CD14-positive monocyte (primary cell): Measurements from ENCODE around the gene PSORS1C2. TPM values are rescaled to one million over a fixed set of nuclear protein-coding genes. Genes with fewer than 3 reads are reported as not detected.

ENCODE experiments used
- DNase-seq, 3 donors: peaks; one replicate each; pipeline ENCODE4 v3.0.0-alpha.2; 2011 to 2022
- H2AFZ ChIP-seq: 2 replicates; pipeline ENCODE4 v1.6.0; 2012; ENCODE audit warnings: mild to moderate bottlenecking, low read depth, low read length, inconsistent platforms; ENCODE audit not compliant: insufficient read depth, poor library complexity, severe bottlenecking
- H3K27ac ChIP-seq, 2 donors: 1 replicate in 1 of 2; 2 replicates in 1 of 2; pipeline ENCODE4 v1.5.1; 2012 to 2013; ENCODE audit warnings: low read length in 2 of 2, control low read depth in 1 of 2, inconsistent platforms in 1 of 2, low read depth in 1 of 2, mild to moderate bottlenecking in 1 of 2
- H3K27me3 ChIP-seq, 2 donors: one replicate each; pipeline versions ENCODE4 v1.6.0 to v1.6.1; 2011 to 2013; ENCODE audit warnings: low read length in 2 of 2; ENCODE audit not compliant: control insufficient read depth in 2 of 2, insufficient read depth in 2 of 2
- H3K36me3 ChIP-seq, 2 donors: replicated peaks in 1 of 2; 1 replicate in 1 of 2; 2 replicates in 1 of 2; pipeline versions ENCODE4 v1.5.1 to v1.6.1; 2012 to 2013; ENCODE audit warnings: low read length in 2 of 2, control low read depth in 1 of 2, inconsistent platforms in 1 of 2, mild to moderate bottlenecking in 1 of 2; ENCODE audit not compliant: insufficient read depth in 2 of 2, control insufficient read depth in 1 of 2
- H3K4me1 ChIP-seq, 2 donors: 1 replicate in 1 of 2; 2 replicates in 1 of 2; pipeline versions ENCODE4 v1.5.1 to v1.6.1; 2012 to 2013; ENCODE audit warnings: low read length in 2 of 2, control low read depth in 1 of 2, inconsistent platforms in 1 of 2, mild to moderate bottlenecking in 1 of 2, moderate library complexity in 1 of 2; ENCODE audit not compliant: insufficient read depth in 2 of 2, control insufficient read depth in 1 of 2
- H3K4me2 ChIP-seq: replicated peaks from 2 replicates; pipeline ENCODE3; 2012; ENCODE audit warnings: low read length, moderate library complexity, mild to moderate bottlenecking; ENCODE audit not compliant: poor library complexity, severe bottlenecking; ENCODE audit errors: extremely low read depth
- H3K4me3 ChIP-seq, 3 experiments: fragments of 200-600 bp in 1 of 3; sonication (generic) in 1 of 3; replicated peaks in 1 of 3; 1 replicate in 2 of 3; 2 replicates in 1 of 3; pipeline ENCODE4 v1.5.1; 2011 to 2013; ENCODE audit warnings: low read length in 3 of 3, mild to moderate bottlenecking in 3 of 3, control low read depth in 2 of 3, low read depth in 2 of 3, inconsistent platforms in 1 of 3, moderate library complexity in 1 of 3
- H3K79me2 ChIP-seq: 2 replicates; pipeline ENCODE4 v1.6.0; 2012; ENCODE audit warnings: mild to moderate bottlenecking, control low read depth, inconsistent platforms, low read length, moderate library complexity; ENCODE audit not compliant: insufficient read depth
- H3K9ac ChIP-seq: 2 replicates; pipeline ENCODE4 v1.6.0; 2017; ENCODE audit warnings: low read length, mild to moderate bottlenecking; ENCODE audit not compliant: insufficient read depth, poor library complexity, severe bottlenecking
- H3K9me3 ChIP-seq, 2 donors: replicated peaks in 1 of 2; 1 replicate in 1 of 2; 2 replicates in 1 of 2; pipeline versions ENCODE4 v1.5.1 to v1.6.1; 2012 to 2013; ENCODE audit warnings: low read length in 2 of 2, control low read depth in 1 of 2; ENCODE audit not compliant: control insufficient read depth in 1 of 2, insufficient read depth in 1 of 2
- H4K20me1 ChIP-seq: 2 replicates; pipeline ENCODE4 v1.6.0; 2012; ENCODE audit warnings: mild to moderate bottlenecking, low read length, control low read depth, moderate library complexity; ENCODE audit not compliant: insufficient read depth
- H3K27ac Mint-ChIP-seq, 7 donors: one replicate each; pipeline ENCODE4 v1.8.0; 2020; ENCODE audit warnings: mild to moderate bottlenecking in 7 of 7, mixed read lengths in 7 of 7, moderate library complexity in 6 of 7, inconsistent platforms in 2 of 7
- H3K27me3 Mint-ChIP-seq, 3 donors: one replicate each; pipeline ENCODE4 v1.8.0; 2021 to 2022; ENCODE audit warnings: low read depth in 3 of 3, mild to moderate bottlenecking in 3 of 3, mixed read lengths in 3 of 3, moderate library complexity in 3 of 3, inconsistent platforms in 1 of 3
- H3K36me3 Mint-ChIP-seq, 2 donors: one replicate each; pipeline ENCODE4 v1.8.0; 2020; ENCODE audit warnings: mixed read lengths in 2 of 2, inconsistent platforms in 1 of 2, mild to moderate bottlenecking in 1 of 2
- H3K4me1 Mint-ChIP-seq: one replicate; pipeline ENCODE4 v1.8.0; 2020; ENCODE audit warnings: mild to moderate bottlenecking, mixed read lengths
- H3K4me3 Mint-ChIP-seq, 2 donors: one replicate each; pipeline ENCODE4 v1.8.0; 2020; ENCODE audit warnings: mild to moderate bottlenecking in 2 of 2, mixed read lengths in 2 of 2, moderate library complexity in 1 of 2
- H3K9me3 Mint-ChIP-seq, 7 donors: one replicate each; pipeline ENCODE4 v1.8.0; 2020 to 2022; ENCODE audit warnings: mixed read lengths in 7 of 7, mild to moderate bottlenecking in 6 of 7, moderate library complexity in 6 of 7, inconsistent platforms in 2 of 7
- CTCF ChIP-seq: fragments of 200-600 bp; IDR thresholded peaks from one replicate; pipeline ENCODE4 v1.8.0; 2022; ENCODE audit warnings: antibody characterized with exemption, mild to moderate bottlenecking
- WGBS: methylation state at CpG from one replicate; pipeline ENCODE4 v1.1.5; 2013; ENCODE audit warnings: missing lambda C conversion rate; ENCODE audit not compliant: insufficient coverage; 5-methylcytosine and 5-hydroxymethylcytosine counted together
- intact Hi-C, 2 donors: fragments of 100-400 bp; cut with micrococcal nuclease; formaldehyde crosslinking; loops; one replicate each; pipeline versions ENCODE4 v1.15.0 to v1.15.1; 2023
- polyA plus RNA-seq, 3 donors: library from polyadenylated mRNA; depleted of rRNA in 1 of 3; unstranded in 2 of 3; stranded (reverse) in 1 of 3; fragments of 300-500 nt in 2 of 3; fragments of >200 nt in 1 of 3; fragmentation: Illumina TruSeq in 2 of 3; gene quantifications; 1 replicate in 2 of 3; 2 replicates in 1 of 3; pipeline ENCODE4 v1.2.3, GENCODE V29; 2012 to 2021

Gene PSORS1C2
- polyA plus RNA-seq, 3 donors: not detected

DNA sequence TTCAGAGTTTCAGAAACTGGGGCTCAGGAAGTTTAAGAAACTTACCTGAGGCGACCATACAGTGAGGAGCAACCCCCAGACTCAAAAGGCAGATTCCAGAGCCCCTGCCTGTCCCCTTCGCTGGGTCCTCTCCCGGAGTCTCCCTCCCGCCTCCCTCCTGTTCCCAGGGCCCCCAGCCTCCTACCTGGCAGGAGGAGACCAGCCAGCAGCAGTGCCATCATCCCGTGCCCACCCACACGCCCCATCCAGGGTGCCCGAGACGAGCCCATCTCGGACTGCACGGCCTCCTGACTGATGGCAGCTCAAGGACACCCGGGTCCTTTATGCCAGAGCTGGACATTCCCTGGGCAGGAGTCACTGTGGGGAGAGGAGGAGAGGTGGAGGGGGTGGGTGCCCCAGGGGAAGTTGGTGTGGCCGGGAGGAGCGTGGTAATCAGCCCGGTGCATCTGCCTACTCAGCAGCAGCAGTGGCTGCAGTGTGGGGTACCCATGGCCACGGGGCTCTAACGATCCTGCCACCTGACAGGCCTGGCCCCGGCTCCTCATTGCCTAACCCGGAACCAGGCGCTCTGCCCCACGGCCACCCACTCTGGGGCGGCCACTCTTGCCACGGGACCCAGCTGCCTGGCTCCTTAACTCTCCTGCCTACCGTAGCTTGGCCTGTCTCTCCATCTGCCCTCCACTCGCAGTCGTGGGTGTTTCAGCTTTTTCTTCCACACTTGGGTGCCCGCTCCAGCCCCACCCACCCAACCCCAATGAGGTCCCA, 18.5 kb downstream of the PSORS1C2 start, which contains the start of gene CDSN:
CDSN (minus strand) TSS at position 296 of the 765 bp plus-strand sequence; CDS start at position 269, 27 bp downstream.
- DNase-seq: no peak
- no peaks in the 10 kb centered on the region for H3K79me2 ChIP-seq
- no peak within 1 kb of the TSS for H3K9ac ChIP-seq
- intact Hi-C loops: no loop called here
- H3K36me3 ChIP-seq: no peaks in the 10 kb centered on the region
- no peaks in the 10 kb centered on the region for H4K20me1 ChIP-seq
- 58% methylated on average over 25 of the region's 26 CpGs for WGBS
- H2AFZ ChIP-seq: no peak within 1 kb of the TSS
- H3K27ac Mint-ChIP-seq: no peak within 1 kb of the TSS
- H3K27me3 Mint-ChIP-seq: peaks cover 6 to 16% (median 9%) of the 10 kb centered on the region in 3 donors
- no peak within 1 kb of the TSS for H3K4me3 Mint-ChIP-seq
- H3K4me3 ChIP-seq: no peak within 1 kb of the TSS
- TF ChIP-seq CTCF: no peak
- no peak within 1 kb of the TSS for H3K27ac ChIP-seq
- H3K4me2 ChIP-seq: no peak within 1 kb of the TSS
- H3K9me3 ChIP-seq: no peaks in the 10 kb centered on the region
- no peaks in the 10 kb centered on the region for H3K9me3 Mint-ChIP-seq
- H3K27me3 ChIP-seq: no peaks in the 10 kb centered on the region
- no peaks in the 10 kb centered on the region for H3K36me3 Mint-ChIP-seq
- H3K4me1 ChIP-seq: peaks cover 0 to 8% of the 10 kb centered on the region in 2 donors
- H3K4me1 Mint-ChIP-seq: peaks cover 13% of the 10 kb centered on the region

DNA sequence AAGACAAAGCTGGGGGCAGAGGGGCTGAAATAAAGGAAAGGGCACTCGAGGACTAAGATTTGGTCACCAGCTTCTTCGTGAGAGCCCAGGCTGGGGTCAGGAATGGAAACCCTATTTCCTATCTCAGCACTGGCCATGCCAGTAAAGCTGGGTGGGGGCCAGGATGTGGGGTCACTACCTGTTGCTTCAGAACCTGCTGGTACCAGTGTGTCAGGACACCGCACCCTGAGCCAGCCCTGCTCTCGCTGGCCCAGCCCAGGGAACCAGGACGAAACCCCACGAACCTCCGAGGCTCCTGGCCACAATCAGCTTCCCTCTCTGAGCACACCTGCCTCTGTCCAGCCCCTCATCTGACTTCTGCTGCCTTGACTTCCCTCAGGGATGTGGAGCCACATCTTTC, 20.7 kb downstream of the PSORS1C2 start:
- DNase-seq: no peak
- Histone ChIP-seq H2AFZ (no peak overlapping the region), H3K27me3 (no peaks in the 10 kb centered on the region), H3K27ac (no peak overlapping the region), H3K9ac (no peak overlapping the region), H3K4me3 (no peak overlapping the region), H3K79me2 (no peaks in the 10 kb centered on the region), H3K4me2 (no peak overlapping the region), H3K4me1 (peaks cover 5 to 19% of the 10 kb centered on the region in 2 donors), H3K9me3 (no peaks in the 10 kb centered on the region), H4K20me1 (no peaks in the 10 kb centered on the region), H3K36me3 (no peaks in the 10 kb centered on the region)
- TF ChIP-seq CTCF: no peak
- Mint-ChIP-seq H3K9me3 (peaks cover 0 to 1% (median 0%) of the 10 kb centered on the region in 7 donors), H3K27me3 (peaks cover 6 to 16% (median 11%) of the 10 kb centered on the region in 3 donors), H3K4me3 (no peak overlapping the region), H3K36me3 (no peaks in the 10 kb centered on the region), H3K4me1 (peaks cover 20% of the 10 kb centered on the region), H3K27ac (no peak overlapping the region)
- intact Hi-C loops: no loop called here
- 84% methylated on average over 5 of the region's 7 CpGs for WGBS
